COLO668 (cell line): ENCODE results near the gene BIRC5.

Experiments used
- DNase-seq: peaks from one replicate; lab custom pipeline; 2025; ENCODE audit not compliant: unreplicated experiment; lab: John Stamatoyannopoulos, UW

The BIRC5 gene

DNA sequence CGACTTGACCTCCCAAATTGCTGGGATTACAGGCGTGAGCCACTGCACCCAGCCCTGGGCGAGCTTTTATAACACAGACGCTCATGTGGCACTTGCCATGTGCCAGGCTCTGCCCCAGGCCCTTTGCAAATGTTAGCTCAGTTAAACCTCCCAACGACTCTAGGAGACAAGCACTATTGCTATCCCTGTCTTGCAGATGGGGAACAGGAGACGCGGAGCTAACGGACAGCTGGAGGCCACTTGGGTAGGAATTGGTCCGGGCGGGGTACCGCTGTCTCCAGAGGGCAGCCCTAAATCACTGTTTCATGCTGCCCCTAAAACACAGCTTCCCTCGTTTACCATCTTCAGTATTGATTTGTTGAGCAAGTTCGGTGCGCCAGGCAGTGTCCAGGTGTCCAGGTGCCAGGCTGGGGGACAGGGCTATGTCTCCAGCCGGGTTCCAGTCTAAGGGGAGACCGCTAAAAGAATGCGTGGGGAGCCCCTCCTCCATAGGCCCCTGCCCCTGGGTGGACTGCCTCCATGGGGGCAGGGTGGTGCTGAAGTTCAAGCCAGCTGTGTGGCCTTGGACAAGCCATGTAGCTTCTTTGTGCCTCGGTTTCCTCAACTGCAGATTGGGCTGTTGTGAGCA, 41.1 kb downstream of the BIRC5 start:
- DNase-seq = no peak

DNA sequence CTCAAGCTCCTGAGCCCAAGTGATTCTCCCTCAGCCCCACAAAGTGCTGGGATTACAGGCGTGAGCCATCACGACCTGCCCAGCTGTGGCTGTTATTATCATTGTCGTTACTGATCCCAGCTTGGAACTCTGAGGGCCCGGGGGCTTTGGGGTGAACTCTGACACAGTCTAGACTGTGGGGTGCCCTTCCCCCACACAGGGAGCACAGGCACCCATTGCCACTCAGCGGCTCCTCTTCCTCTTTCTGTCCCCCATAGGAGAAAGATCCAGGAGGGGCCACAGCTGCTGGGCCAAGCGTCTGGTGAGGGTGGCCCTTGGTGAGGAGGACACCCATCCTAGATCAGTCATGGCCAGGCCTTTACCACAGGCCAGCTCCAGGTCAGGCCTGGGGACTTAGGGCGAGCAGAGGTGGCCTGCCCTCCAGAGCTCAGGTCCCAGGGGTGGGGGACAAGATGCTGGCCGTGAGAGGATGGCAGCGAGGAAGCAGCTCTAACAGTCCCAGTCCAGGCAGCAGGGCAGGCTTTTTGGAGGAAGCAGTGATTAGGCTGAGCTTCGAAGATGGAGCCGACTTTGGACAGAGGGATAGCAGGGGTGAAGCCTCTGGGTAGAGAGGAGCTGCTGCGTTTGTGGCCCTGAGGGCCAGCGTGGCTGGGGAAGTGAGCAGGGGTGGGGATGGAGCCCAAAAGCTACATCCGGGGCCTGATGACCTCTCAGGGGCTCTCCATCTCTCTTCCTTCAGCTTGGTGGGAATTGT, 42.1 kb downstream of the BIRC5 start:
- DNase-seq = no peak

DNA sequence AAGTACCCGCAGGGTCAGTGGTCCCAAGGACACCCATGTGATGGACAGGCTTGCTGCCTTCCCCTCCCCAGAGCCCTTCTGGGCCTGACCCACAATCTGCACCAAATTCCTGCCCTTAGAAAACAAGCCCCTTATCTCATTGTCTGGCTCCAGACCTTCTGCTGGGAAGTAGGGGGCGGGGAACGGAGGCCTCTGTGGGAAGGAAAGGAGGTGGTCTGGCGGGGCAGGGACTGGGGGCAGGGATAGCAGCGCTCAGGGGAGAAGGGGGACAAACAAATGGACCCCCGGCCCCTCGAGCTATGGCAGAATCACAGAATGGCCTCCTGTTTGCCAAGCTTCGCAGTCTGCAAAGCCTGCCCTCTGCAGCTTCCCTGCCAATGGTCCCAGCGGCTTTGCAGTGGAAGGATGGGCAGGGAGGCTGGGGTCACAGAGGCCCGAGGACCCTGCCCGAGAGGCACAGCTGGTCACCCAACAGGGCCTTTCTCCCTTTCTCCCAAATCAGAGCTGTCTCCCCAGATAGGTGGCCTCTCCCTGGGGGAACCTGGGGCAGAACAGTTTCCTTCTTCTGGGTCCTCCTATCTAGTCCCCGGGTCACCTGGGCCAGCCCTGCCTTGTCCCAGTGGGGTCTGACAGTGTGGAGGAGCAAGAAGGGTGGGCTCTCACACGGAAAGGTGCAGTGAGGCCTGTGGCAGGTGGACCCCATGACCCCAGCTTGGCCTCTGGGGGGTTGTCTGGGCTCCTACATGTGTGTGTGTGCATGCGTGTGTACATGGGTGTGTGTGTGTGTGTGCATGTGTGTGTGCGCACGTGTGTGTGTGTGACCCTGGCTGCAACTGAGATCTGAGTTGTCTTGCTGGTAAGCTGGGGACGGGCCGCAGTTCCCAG, 42.9 kb downstream of the BIRC5 start:
- no peak for DNase-seq

DNA sequence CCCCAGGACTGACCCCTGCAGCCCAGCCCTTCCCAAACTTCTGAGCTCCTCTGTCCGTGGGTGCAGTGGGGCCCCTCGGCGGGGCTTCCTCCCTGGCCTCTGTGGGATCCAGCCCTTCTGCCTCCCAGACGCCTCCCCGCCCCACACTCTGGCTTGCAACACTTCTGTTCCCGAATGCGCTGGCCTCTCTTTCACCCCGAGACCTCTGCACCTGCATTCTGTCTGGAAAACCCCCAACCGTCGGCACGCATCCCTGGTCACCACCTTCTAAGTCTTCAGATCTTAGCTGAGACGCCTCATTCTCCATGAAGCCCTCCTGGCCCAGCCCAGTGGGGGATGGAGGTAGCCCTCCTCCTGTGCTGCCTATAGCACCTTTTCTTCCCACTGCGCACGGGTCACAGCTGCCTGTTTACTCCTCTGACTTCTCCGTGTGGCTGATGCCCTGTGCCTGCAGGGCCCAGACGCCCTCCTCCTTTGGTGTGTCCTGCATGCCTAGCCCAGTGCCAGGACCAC, 43.8 kb downstream of the BIRC5 start:
- no peak for DNase-seq

DNA sequence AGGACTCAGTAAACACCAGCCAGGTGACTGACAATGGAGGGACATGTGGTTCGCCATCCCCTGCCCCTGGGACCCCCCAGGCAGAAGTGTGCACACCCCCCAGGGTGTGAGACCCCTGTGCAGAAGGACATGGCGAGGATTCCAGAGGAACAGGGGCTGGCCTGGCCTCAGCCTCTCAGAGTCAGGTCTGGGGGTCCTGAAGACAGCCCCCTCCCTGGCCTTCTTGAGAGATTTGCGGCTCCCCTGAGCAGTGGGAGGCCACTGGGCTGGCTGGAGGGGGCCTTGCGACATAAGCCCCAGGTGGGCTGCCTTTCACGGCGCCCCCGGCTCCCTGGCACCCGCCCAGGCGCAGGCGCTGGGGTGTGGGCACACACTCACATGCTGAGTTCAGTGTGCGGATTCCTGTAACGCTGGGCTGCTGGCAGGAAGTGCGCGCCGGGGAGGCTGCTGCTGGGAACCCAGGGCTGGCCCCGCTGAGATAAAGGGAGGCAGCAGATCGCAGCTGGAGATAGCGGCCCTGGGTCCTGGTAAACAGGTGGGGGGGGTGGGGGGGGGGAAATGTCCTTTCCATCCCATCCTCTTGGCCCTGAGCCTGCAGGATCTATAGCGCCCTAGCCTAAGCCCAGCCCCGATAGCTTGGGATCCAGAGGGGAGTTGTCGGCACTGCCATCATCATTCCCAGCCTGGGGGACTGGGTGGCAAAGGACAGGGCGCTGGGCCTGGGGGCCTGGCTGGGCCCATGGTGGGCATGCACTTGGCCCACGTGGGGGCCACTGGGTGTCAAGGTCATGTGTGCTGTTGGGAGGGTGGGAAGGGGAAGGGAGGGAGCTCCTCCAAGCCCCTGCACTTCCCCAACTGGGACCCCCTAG, 44.5 kb downstream of the BIRC5 start:
- no peak for DNase-seq

DNA sequence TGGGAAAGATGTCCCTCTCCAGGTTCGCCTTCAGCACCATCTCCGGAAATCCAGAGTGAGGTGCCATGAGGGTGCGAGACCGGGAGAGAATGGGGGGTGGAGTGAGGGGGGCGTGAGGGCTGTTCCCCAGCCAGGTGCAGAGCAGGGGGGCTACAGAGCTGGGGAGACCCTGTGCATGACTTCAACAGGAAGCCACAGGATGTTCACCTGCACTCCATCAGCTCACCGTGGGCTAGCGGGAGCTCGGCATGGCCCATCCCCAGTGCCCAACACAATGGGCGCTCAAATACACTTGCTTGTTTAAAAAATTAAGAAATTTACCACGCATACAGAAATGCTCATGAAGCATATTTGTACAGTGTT, 45.1 kb downstream of the BIRC5 start:
- DNase-seq = no peak

DNA sequence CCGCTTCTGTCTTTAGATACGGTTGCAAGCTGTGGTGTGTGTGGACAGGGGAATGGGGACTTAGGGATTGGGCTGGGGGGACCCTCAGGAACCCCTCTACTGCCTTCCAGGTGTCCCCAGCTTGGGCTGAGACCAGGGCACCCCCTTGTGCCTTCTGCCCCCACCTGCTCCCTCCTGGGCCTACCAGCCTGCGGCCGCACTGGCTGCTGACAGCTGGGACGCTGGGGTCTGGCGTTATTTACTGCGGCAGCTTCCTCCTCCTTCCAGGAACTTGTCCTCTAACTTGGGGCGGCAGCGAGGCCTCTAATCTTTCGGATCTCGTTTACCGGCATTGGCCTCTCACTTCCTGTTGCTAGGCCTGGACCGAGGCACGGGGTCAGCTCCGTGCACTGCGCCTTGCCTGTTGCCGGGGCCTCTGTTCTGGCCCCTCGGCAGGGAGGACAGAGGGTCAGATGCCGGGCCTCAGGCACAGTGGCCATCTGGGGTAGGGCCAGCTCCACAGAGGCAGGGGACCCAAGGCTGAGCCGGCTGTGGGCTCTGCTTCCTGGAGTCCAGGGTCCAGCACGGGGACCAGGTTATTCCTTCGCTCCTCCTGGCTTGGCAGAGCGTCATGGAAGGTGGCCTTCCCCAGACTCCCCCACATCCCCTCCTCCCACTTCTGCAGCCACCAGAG, 49.1 kb downstream of the BIRC5 start:
- DNase-seq = no peak

DNA sequence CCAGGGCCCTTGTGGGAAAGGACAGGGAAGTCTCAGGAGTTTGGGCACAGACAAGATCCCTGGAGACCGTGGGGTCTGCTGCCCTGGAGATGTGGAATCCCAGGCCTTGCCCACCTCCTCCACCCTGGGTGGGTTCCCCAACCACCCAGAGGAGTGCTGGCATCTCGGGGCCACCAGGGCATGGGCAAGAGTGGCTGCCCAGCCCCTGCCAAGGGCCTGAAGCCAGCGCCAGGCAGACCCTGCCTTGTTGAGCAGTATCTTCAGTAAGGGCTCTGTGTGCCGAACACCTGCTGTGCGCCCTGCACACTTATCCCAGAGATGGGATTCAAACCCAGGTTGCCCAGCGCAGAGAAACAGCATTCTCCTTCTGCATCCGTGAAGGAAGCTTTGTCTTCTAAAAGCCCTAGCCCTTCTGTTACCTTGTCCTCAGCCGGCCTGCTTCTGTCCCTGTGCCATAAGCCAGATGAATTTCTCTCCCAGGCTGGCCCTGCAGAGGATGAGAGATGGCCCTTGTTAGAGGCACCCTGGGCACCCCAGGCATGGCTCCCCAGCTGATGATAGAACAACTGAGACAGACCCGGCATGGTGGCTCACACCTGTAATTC, 49.8 kb downstream of the BIRC5 start:
- DNase-seq = no peak

DNA sequence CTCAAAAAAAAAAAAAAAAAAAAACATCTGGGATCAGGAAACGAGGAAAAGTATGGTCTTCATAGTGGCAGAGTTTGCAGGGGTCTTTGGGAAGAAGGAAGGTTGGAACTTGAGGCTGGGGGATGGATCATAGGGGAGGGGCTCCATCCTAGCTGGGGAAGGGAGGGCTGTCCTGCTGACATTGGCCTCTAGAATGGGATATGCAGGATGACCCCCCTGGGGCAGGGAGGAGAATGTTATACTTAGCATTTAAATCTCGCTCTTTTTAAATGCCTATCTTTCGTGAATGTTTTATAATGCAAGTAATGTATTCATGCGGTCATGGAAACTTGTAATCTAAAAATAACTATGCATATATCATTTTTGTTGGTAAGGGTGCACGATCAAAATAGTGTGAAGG, 50.5 kb downstream of the BIRC5 start:
- DNase-seq = no peak

DNA sequence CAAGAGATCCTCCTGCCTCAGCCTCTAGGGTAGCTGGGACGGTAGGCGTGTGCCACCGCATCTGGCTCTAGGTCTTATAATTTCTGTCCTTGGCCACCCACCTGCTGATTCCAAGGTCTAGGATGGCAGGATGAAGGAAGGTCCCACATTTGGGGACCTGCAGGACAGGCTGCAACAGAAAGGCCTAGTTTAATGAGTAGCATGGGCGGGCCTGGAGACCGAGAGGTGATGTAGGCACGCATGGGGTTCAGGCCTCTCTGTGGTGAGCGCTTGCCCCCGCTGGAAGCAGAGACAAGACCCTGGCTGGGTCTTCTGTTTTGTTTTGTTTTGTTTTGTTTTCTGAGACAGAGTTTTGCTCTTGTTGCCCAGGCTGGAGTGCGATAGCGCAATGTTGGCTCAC, 51.1 kb downstream of the BIRC5 start:
- DNase-seq = no peak

DNA sequence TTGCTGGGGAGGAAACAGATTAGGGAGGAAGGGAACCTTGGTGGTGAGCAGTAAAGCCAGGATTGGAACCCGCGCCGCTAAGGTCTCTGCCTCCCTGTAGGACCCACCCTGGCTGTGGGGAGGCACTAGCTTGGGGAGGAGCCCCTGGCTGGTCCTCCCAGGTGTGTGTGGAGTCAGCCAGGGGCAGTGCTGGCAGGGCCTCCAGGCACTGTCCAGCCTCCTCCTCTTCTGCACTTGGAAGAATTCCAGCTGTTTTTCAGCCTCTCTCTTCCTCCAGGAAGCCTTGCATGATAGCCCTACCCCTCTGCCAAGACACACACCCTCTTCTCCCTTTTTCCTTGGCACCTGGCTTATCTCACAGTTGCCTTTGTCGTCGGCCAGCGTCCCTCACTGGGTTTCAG, 52.2 kb downstream of the BIRC5 start:
- DNase-seq = no peak

DNA sequence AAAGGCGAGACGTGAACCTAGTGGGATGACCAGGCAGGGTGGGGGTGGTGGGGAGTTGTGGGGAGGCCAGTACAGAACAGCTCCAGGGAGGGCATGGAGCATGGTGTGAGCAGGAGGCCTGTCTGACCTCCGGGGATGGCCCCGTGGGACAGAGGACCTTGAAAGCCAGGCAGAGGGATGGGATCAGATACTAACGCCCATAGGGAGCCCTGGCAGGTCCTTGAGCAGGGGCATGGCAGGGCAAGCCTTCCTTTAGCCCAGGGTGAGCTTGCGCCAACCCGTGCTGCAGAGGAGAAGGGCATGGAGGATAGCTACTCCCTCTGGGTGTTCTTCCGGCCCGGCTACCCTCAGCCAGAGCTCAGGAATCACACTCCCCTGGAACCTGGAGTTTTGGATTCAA, 52.7 kb downstream of the BIRC5 start:
- DNase-seq = no peak

DNA sequence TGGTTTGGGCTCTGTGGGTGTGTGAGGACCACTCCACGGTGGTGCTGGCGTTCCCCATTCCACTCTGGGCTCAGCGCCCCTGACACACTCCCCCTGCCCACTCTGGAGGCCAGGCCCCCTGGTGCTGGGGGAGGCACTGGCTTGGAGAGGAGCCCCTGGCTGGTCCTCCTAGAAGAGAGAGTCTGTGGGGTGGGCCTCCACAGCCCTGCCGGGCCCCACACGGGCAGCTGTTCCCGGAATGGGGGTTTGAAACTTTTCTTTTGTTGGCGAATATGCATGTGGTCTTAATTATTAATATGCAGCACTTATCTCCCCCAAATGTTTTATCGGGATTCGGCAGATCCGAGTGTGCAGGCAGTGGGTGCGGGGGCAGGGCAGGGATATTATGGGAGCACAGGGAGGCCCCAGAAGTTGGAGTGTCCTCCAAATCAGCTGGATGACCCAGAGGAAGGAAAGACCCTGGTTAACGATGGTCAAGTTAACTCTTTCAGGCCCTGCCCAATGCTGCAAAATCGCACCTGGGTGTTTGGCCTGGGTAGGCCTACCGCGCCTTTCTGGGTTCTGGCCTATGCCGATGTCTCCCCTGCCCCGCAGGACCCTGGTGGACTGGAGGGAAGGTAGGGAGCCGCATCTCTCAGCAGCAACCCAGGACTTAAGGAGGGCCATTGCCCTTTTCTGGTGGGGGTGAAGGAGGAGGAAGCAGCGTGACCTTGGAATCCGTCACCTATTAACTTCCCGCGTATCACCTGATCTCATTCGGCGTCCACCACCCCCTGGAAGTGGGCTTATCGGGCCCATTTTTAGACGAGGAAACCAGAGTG, 53.4 kb downstream of the BIRC5 start:
- no peak for DNase-seq

DNA sequence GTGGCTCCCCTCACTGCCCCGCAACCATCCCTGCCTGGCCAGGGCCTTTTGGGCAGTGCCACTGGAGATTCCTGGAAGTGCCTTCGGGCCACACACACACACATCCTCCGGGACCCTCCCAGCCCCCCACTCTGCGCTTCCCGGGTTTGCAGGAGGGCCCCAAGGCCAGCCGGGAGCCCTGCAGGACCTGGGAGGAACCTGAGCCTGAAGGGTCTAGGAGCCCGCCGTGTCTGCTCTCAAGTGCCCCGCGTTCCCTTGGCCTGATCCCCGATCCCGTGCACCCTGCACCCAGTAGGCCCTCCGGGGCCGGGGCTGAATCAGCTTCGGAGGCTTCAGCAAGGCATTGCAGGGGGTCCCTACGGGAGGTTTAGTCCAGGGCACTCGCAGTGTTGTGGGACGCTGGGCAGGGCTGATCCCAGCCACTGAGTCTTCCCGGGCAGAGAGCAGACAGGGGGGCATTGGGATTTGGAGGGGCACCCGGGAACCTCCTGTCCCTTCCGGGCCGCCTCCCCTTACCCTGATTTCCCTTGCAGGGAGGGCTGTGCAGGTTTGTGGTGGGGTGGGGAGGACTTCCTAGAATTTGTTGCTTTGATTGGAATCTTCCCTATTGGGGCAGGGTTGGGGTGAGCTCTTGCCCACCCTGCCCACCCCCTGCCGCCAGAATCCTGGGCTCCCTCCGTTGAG, 54.3 kb downstream of the BIRC5 start:
- no peak for DNase-seq

DNA sequence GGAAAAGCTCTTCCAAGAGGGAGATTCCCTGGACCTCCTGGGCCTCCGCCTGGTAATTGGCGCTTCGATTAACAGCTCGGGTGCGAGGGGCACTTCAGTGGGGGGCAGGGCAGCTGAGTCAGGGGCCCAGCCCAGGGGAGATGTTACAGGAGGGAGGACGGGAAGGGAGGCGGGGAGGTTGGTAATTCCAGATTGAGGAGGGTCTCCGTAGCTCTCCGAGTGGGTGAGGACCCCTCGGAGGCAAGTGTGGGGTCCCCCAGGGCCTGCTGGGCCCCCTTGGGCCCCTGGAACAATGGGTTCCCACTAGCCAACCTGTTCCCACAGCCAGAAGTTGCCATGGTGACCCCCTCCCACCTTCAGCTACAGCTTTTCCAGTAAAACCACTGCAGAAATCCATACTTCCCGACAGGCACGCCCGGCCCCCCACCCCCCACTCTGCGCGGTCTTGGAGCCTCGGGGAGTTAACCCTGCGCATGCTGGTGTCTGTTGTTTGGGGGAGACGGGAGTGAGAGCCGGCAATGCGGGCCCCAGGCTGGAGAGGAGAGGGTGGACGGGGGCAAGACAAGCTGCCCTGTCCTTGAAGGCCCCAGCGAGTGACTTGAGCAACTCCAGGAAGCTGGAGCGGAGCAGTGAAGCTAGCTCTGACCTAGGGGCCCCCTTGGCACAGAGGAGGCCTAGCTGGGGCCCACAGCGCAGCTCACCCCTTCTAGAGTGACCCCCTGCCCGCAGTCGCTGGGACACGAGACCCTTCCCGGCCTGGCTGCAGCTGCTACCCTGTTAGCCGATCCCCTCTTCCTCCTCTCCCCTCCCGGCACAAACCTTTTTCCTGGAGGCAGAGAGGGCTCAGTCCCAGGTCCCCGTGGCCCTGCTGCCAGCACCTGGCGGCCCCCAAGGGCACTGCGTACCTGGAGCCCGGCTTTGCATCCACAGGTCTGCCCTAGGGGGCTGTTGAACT, 55.2 kb downstream of the BIRC5 start:
- no peak for DNase-seq

DNA sequence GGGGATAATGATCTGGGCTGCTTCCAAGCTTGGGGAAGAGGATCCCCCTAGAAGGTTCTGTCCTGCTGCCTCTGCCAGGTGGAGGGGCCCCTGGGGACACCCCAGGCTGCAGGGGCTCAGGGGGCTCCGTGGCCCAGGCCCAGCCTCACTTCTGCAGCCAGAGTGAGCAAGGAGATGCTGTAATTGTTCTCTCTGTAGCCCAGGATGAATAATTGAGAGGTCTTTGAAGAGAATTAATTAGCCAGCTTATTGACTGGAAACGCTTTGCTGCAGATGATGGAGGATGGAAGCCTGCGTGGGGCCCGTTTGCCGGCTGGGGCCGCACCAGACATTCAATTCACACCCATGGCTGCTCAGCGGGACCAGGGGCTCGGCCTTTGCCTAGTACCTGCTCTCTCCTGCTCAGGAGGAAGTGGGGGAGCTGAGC, 55.9 kb downstream of the BIRC5 start:
- no peak for DNase-seq

DNA sequence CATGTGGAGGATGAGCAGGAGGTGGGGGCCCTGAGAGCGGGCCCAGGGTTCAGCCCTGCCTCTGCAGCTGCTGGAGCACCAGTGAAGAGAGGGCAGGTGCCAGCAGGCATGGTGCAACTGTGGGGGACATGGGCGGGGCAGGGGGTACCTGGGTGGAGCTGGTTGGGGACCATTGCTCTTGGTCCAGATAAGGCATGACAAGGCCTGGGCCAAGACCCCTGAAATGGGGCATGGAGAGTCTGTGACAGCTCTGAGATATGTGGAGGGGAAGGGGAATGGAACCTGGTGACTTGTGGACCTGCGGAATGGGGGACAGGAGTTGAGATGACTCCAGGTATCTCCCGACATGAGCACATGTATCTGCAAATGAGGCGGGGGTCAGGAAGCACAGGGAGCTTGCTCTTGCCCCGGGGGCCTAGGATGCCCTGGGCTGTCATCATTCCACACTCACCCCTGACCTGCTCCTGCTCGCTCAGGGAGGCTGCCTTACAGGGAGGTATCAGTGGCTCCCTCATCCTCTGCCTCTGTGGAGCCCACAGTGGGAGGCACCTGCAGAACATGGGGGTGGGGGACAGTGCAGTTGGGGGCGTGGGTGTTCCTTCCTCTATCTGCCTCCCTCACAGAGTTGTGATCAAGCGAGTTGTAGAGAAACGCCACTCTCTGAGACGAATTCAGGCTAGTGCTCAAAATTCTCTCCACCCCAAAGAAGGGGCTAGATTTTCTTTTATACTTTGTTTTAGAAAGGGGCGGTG, 57.5 kb downstream of the BIRC5 start:
- no peak for DNase-seq
